Ascending aorta (tissue), 2 donors: Measurements from ENCODE around the gene EIPR1. TPM values are rescaled to one million over a fixed set of nuclear protein-coding genes. Genes with fewer than 3 reads are reported as not detected.
"Not testable (repeated sequence)": the region's sequence is repeated elsewhere in the genome, so short reads cannot be mapped to it uniquely, and the experiment has no call there.

Experiments used
- DNase-seq, 2 donors: peaks; one replicate each; pipeline ENCODE4 v3.0.0-alpha.2; 2019; ENCODE audit warnings: low spot score in 2 of 2
- H3K27ac ChIP-seq, 2 donors: fragments of 200-600 bp; sonication (generic); one replicate each; pipeline ENCODE4 v1.5.1; 2016 to 2017; ENCODE audit warnings: mild to moderate bottlenecking in 1 of 2
- H3K27me3 ChIP-seq: fragments of 200-600 bp; sonication (generic); one replicate; pipeline ENCODE4 v1.5.1; 2017
- H3K36me3 ChIP-seq, 2 donors: fragments of 200-600 bp; sonication (generic); one replicate each; pipeline ENCODE4 v1.5.1; 2016
- H3K4me1 ChIP-seq, 2 donors: fragments of 200-600 bp; sonication (generic); one replicate each; pipeline ENCODE4 v1.5.1; 2016 to 2017; ENCODE audit warnings: mild to moderate bottlenecking in 1 of 2
- H3K4me3 ChIP-seq, 2 donors: fragments of 200-600 bp; sonication (generic); one replicate each; pipeline ENCODE4 v1.5.1; 2016 to 2017; ENCODE audit warnings: mild to moderate bottlenecking in 1 of 2
- H3K9me3 ChIP-seq, 2 donors: fragments of 200-600 bp; sonication (generic); one replicate each; pipeline ENCODE4 v1.5.1; 2016
- CTCF ChIP-seq, 3 experiments: fragments of 200-600 bp in 2 of 3; fragments of 450-650 bp in 1 of 3; sonication (generic) in 2 of 3; IDR thresholded peaks; one replicate each; pipeline ENCODE4 v1.5.1; 2016 to 2019; ENCODE audit warnings: antibody characterized with exemption in 3 of 3, mild to moderate bottlenecking in 1 of 3, moderate library complexity in 1 of 3
- intact Hi-C: fragments of 100-400 bp; cut with DNase I; formaldehyde crosslinking; loops from one replicate; pipeline ENCODE4 v1.15.1; 2023
- total RNA-seq: library from RNA; depleted of rRNA; stranded (reverse); fragments of >200 nt; gene quantifications from one replicate; pipeline ENCODE4 v1.1.0, GENCODE V29; 2016

The EIPR1 gene
- total RNA-seq, 1 donor from 2014 or later: 14.5 TPM

- Histone ChIP-seq H3K4me3 (no peak overlapping the region), H3K27me3 (no peaks in the 10 kb centered on the region), H3K27ac (no peak overlapping the region), H3K36me3 (no peaks in the 10 kb centered on the region), H3K4me1 (no peaks in the 10 kb centered on the region), H3K9me3 (no peaks in the 10 kb centered on the region)
- TF ChIP-seq CTCF (IDR thresholded peaks at IDR 0.05): no peak
- DNase-seq: no peak
- intact Hi-C loops: no loop called here
These were observed 9.3 kb downstream of the EIPR1 start for GRCh38 chr2:3368261-3368722.

GRCh38 chr2:3365219-3365618 lies 12.4 kb downstream of the EIPR1 start:
- intact Hi-C loops: no loop called here
- Histone ChIP-seq H3K4me3 (no peak overlapping the region), H3K36me3 (no peaks in the 10 kb centered on the region), H3K9me3 (no peaks in the 10 kb centered on the region), H3K27me3 (no peaks in the 10 kb centered on the region), H3K27ac (no peak overlapping the region), H3K4me1 (no peaks in the 10 kb centered on the region)
- no peak for DNase-seq
- no peak for TF ChIP-seq CTCF (IDR thresholded peaks at IDR 0.05)

- intact Hi-C loops: no loop called here
- Histone ChIP-seq H3K27me3 (no peaks in the 10 kb centered on the region), H3K36me3 (no peaks in the 10 kb centered on the region), H3K9me3 (no peaks in the 10 kb centered on the region), H3K27ac (no peak overlapping the region), H3K4me3 (no peak overlapping the region), H3K4me1 (no peaks in the 10 kb centered on the region)
- DNase-seq: no peak
- TF ChIP-seq CTCF (IDR thresholded peaks at IDR 0.05): no peak
These were observed 15.9 kb downstream of the EIPR1 start for GRCh38 chr2:3361518-3362389.

- DNase-seq: no peak
- H3K27me3 ChIP-seq: no peaks in the 10 kb centered on the region
- no peaks in the 10 kb centered on the region for H3K9me3 ChIP-seq
- H3K27ac ChIP-seq: no peak overlapping the region
- H3K4me1 ChIP-seq: no peaks in the 10 kb centered on the region
- peaks cover 1 to 9% of the 10 kb centered on the region in 2 donors for H3K36me3 ChIP-seq
- TF ChIP-seq CTCF (IDR thresholded peaks at IDR 0.05): no peak
- H3K4me3 ChIP-seq: no peak overlapping the region
- intact Hi-C loops: no loop called here
These were observed 19.7 kb downstream of the EIPR1 start for GRCh38 chr2:3357926-3358325.

GRCh38 chr2:3357446-3357845 lies 20.2 kb downstream of the EIPR1 start:
- intact Hi-C loops, H3K27me3 ChIP-seq, DNase-seq, H3K4me3 ChIP-seq, H3K9me3 ChIP-seq, H3K27ac ChIP-seq, H3K4me1 ChIP-seq: not testable (repeated sequence)
- H3K36me3 ChIP-seq: peaks cover 4 to 12% of the 10 kb centered on the region in 2 donors

- H3K4me1 ChIP-seq: no peaks in the 10 kb centered on the region
- intact Hi-C loops: no loop called here
- no peak overlapping the region for H3K27ac ChIP-seq
- no peak for DNase-seq
- H3K36me3 ChIP-seq: peaks cover 4 to 15% of the 10 kb centered on the region in 2 donors
- no peak for TF ChIP-seq CTCF (IDR thresholded peaks at IDR 0.05)
- H3K4me3 ChIP-seq: no peak overlapping the region
- H3K27me3 ChIP-seq: no peaks in the 10 kb centered on the region
- H3K9me3 ChIP-seq: no peaks in the 10 kb centered on the region
These were observed 20.8 kb downstream of the EIPR1 start for GRCh38 chr2:3356799-3357198.
